ENCODE data around the gene CACNA1B. TPM values are rescaled to one million over a fixed set of nuclear protein-coding genes. Genes with fewer than 3 reads are reported as not detected.

CACNA1B gene
- total and polyA plus RNA-seq, 8 donors: 0.16 to 1.3 (median 0.31) TPM

- TF ChIP-seq, protein P1, sequence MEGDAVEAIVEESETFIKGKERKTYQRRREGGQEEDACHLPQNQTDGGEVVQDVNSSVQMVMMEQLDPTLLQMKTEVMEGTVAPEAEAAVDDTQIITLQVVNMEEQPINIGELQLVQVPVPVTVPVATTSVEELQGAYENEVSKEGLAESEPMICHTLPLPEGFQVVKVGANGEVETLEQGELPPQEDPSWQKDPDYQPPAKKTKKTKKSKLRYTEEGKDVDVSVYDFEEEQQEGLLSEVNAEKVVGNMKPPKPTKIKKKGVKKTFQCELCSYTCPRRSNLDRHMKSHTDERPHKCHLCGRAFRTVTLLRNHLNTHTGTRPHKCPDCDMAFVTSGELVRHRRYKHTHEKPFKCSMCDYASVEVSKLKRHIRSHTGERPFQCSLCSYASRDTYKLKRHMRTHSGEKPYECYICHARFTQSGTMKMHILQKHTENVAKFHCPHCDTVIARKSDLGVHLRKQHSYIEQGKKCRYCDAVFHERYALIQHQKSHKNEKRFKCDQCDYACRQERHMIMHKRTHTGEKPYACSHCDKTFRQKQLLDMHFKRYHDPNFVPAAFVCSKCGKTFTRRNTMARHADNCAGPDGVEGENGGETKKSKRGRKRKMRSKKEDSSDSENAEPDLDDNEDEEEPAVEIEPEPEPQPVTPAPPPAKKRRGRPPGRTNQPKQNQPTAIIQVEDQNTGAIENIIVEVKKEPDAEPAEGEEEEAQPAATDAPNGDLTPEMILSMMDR (IDR thresholded peaks at IDR 0.05): no peak
- no peak for ATAC-seq
- no peak for FAIRE-seq
- Histone ChIP-seq H3K27me3 (no peaks in the 10 kb centered on the region), H3K36me3 (no peaks in the 10 kb centered on the region), H3K4me1 (no peaks in the 10 kb centered on the region), H3K4me3 (no peak overlapping the region), H3K9me3 (no peaks in the 10 kb centered on the region), H3K27ac (no peak overlapping the region)
- intact Hi-C loops (cut with DNase I): no loop called here
- DNase-seq: no peak
- WGBS, 2 donors: 67 to 75% methylated on average over 14 of the region's 14 CpGs
These were observed 239.6 kb downstream of the CACNA1B start for GRCh38 chr9:138117101-138117750.

GRCh38 chr9:138117836-138118235 is 240.3 kb downstream of the CACNA1B start:
- no peak for FAIRE-seq
- Histone ChIP-seq H3K27ac (no peak overlapping the region), H3K4me3 (no peak overlapping the region), H3K4me1 (no peaks in the 10 kb centered on the region), H3K9me3 (no peaks in the 10 kb centered on the region), H3K36me3 (no peaks in the 10 kb centered on the region), H3K27me3 (no peaks in the 10 kb centered on the region)
- TF ChIP-seq, protein P1 (IDR thresholded peaks at IDR 0.05): no peak
- DNase-seq: no peak
- no peak for ATAC-seq
- intact Hi-C loops (cut with DNase I): no loop called here
- 49 to 64% methylated on average over 6 of the region's 6 CpGs for WGBS, 2 donors

GRCh38 chr9:138118601-138119071 is 241.1 kb downstream of the CACNA1B start:
- TF ChIP-seq, protein P1 (IDR thresholded peaks at IDR 0.05): no peak

DNA sequence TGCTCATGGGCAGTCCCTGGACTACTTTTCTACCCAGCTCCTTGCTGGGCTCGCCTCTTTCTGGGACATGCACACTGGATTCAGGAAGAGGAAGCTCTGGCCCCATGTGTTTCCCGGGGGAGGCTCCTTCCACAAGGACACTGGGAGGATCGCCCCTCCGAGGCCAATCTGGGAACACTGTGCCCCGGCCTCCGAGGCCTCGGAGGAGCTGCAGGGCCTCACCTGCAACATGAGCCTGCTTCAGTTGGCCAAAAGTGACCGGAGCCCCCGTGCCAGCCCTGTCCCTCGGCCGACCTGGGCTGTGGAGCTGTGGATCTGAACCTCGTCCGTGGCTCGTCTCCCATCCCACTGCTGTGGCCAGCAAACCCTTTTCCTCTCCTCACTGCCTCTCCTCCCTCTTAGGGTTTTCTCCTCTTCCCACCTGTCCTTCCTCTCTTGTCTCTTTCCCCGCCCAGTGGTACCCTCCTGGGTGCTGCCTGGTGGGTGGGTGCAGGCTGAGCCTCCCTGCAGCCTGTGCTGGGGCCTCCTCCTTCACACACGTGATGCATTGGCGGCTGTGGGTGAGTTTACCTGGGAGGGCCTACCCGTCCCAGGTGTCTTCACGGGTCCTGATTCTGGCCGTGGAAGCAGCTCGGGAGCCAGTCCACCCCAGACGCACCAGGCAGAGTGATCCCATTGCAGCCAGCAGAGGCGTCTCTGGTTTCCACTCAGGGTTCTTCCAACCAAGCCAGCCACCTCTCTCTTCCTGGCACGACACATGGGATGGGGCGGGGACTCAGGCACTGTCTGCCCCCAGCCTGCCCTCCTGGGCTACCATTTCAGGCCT is 241.8 kb downstream of the CACNA1B start:
- intact Hi-C loops (cut with DNase I): no loop called here
- TF ChIP-seq, protein P1 (IDR thresholded peaks at IDR 0.05): no peak
- 64 to 72% methylated on average over 23 to 25 of the region's 25 CpGs for WGBS, 2 donors
- Histone ChIP-seq H3K27ac (no peak overlapping the region), H3K36me3 (no peaks in the 10 kb centered on the region), H3K27me3 (no peaks in the 10 kb centered on the region), H3K4me3 (no peak overlapping the region), H3K9me3 (no peaks in the 10 kb centered on the region), H3K4me1 (no peaks in the 10 kb centered on the region)
- ATAC-seq: no peak
- FAIRE-seq: no peak
- DNase-seq: no peak

More at GRCh38 chr9:138118601-138119071, 241.1 kb downstream of the CACNA1B start:
- no peaks in the 10 kb centered on the region for H3K9me3 ChIP-seq
- DNase-seq (no peak), FAIRE-seq (no peak), ATAC-seq (no peak)
- H3K27ac ChIP-seq: no peak overlapping the region
- H3K36me3 ChIP-seq: no peaks in the 10 kb centered on the region
- no peaks in the 10 kb centered on the region for H3K4me1 ChIP-seq
- H3K4me3 ChIP-seq: no peak overlapping the region
- intact Hi-C loops (cut with DNase I): no loop called here
- H3K27me3 ChIP-seq: no peaks in the 10 kb centered on the region
- WGBS, 2 donors: 71% methylated on average over 14 of the region's 14 CpGs

All from pancreas (tissue), 10 donors.